Muscle layer of duodenum (tissue), 2 donors: Measurements from ENCODE around the gene PCDHA13.
"Not testable (repeated sequence)": the region's sequence is repeated elsewhere in the genome, so short reads cannot be mapped to it uniquely, and the experiment has no call there.

Experiments
- H3K27ac ChIP-seq: one replicate; pipeline ENCODE4 v1.7.0; 2013; ENCODE audit warnings: mild to moderate bottlenecking, low read length
- H3K27me3 ChIP-seq: one replicate; pipeline ENCODE4 v1.7.0; 2013; ENCODE audit warnings: low read depth, mild to moderate bottlenecking, control low read depth, low read length
- H3K36me3 ChIP-seq, 2 donors: one replicate each; pipeline ENCODE4 v1.7.0; 2013; ENCODE audit warnings: low read length in 2 of 2, control low read depth in 1 of 2, mild to moderate bottlenecking in 1 of 2; ENCODE audit not compliant: insufficient read depth in 2 of 2, control insufficient read depth in 1 of 2
- H3K4me1 ChIP-seq, 2 donors: one replicate each; pipeline ENCODE4 v1.7.0; 2013; ENCODE audit warnings: low read length in 2 of 2, mild to moderate bottlenecking in 2 of 2, control low read depth in 1 of 2, moderate library complexity in 1 of 2; ENCODE audit not compliant: insufficient read depth in 2 of 2, control insufficient read depth in 1 of 2
- H3K4me3 ChIP-seq, 2 donors: one replicate each; pipeline ENCODE4 v1.7.0; 2013; ENCODE audit warnings: low read length in 2 of 2, low read depth in 1 of 2, mild to moderate bottlenecking in 1 of 2
- H3K9me3 ChIP-seq, 2 donors: one replicate each; pipeline ENCODE4 v1.7.0; 2013; ENCODE audit warnings: low read length in 2 of 2, control low read depth in 1 of 2, mild to moderate bottlenecking in 1 of 2; ENCODE audit not compliant: control insufficient read depth in 1 of 2
- donor health status: healthy.

The PCDHA13 gene, protein sequence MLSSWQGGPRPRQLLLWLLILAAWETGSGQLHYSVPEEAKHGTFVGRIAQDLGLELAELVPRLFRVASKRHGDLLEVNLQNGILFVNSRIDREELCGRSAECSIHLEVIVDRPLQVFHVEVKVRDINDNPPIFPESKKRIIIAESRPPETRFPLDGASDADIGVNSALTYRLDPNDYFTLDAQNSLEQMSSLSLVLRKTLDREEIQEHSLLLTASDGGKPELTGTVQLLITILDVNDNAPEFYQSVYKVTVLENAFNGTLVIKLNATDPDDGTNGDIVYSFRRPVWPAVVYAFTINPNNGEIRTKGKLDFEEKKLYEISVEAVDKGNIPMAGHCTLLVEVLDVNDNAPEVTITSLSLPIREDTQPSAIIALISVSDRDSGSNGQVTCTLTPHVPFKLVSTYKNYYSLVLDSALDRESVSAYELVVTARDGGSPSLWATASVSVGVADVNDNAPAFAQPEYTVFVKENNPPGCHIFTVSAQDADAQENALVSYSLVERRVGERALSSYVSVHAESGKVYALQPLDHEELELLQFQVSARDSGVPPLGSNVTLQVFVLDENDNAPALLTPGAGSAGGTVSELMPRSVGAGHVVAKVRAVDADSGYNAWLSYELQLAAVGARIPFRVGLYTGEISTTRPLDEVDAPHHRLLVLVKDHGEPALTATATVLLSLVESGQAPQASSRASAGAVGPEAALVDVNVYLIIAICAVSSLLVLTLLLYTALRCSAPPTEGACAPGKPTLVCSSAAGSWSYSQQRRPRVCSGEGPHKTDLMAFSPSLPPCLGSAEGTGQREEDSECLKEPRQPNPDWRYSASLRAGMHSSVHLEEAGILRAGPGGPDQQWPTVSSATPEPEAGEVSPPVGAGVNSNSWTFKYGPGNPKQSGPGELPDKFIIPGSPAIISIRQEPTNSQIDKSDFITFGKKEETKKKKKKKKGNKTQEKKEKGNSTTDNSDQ

DNA sequence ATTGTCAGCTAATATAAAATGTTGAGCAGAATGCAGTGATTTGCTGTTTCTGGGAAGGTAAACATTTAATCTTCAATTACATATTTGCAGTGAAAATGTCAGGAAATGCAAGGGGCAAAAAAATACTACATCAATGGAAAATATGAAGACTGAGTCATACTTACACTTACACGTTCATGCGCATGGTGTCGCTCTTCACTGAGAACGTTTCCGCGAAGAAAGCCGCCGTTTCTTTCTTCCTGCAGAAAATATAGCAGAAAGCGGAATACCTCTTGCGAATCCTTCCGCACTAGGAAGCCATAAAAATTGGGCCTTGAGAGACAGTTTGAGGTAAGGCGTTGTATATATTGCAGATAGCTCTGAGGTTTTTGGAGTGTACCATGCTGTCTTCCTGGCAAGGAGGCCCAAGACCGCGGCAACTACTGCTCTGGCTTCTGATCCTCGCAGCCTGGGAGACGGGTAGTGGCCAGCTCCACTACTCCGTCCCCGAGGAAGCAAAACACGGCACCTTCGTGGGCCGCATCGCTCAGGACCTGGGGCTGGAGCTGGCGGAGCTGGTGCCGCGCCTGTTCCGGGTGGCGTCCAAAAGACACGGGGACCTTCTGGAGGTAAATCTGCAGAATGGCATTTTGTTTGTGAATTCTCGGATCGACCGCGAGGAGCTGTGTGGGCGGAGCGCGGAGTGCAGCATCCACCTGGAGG lies at the start of gene PCDHA13:
Gene PCDHA13 (plus strand): TSS at position 236 of the 702 bp plus-strand sequence. CDS start 145 bp downstream, at position 381.
- no peaks in the 10 kb centered on the region for H3K27me3 ChIP-seq
- H3K4me1 ChIP-seq = peaks cover 0 to 3% of the 10 kb centered on the region in 2 donors
- H3K36me3 ChIP-seq = no peaks in the 10 kb centered on the region
- peaks cover 5 to 32% of the 10 kb centered on the region in 2 donors for H3K9me3 ChIP-seq
- H3K4me3 ChIP-seq = peak within 1 kb of the TSS; percentile 7 to 48
- no peak within 1 kb of the TSS for H3K27ac ChIP-seq

DNA sequence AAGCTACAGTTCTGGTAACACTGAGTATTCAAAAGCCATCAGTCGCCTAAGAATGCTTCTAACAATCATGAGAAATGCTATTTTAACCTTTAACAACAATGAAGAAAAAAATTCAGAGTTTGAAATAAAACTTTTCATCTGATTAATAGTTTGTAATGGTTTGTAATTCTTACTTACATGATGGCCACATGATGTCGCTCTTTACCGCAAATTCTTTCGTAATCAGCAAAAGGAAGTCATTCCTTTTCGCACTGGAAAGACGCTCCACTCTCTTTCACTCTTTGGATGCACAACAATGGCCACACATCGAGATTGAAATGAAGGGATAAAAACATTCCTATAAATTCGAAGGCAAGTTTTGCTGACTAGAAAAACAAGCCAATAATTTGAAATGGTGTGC lies 47.9 kb upstream of the PCDHA13 start, which contains the start of gene PCDHA7:
Gene PCDHA7 (plus strand): TSS at position 277 of the 400 bp plus-strand sequence. CDS start 115 bp downstream, at position 392.
- Histone ChIP-seq H3K36me3 (no peaks in the 10 kb centered on the region), H3K27me3 (no peaks in the 10 kb centered on the region), H3K27ac (no peak within 1 kb of the TSS), H3K9me3 (peaks cover 7 to 35% of the 10 kb centered on the region in 2 donors), H3K4me1 (no peaks in the 10 kb centered on the region), H3K4me3 (peak within 1 kb of the TSS in 1 of 2 donors; percentile 30)

DNA sequence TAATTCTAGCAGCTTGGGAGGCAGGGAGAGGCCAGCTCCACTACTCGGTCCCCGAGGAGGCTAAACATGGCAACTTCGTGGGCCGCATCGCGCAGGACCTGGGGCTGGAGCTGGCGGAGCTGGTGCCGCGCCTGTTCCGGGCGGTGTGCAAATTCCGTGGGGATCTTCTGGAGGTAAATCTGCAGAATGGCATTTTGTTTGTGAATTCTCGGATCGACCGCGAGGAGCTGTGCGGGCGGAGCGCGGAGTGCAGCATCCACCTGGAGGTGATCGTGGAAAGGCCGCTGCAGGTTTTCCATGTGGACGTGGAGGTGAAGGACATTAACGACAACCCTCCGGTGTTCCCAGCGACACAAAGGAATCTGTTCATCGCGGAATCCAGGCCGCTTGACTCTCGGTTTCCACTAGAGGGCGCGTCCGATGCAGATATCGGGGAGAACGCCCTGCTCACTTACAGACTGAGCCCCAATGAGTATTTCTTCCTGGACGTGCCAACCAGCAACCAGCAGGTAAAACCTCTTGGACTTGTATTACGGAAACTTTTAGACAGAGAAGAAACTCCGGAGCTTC lies 47.4 kb upstream of the PCDHA13 start:
- not testable (repeated sequence) for H3K36me3 ChIP-seq, H3K27ac ChIP-seq, H3K27me3 ChIP-seq, H3K4me1 ChIP-seq
- H3K9me3 ChIP-seq = peaks cover 7 to 34% of the 10 kb centered on the region in 2 donors
- peak overlapping the region in 1 of 2 donors; percentile 30 for H3K4me3 ChIP-seq

DNA sequence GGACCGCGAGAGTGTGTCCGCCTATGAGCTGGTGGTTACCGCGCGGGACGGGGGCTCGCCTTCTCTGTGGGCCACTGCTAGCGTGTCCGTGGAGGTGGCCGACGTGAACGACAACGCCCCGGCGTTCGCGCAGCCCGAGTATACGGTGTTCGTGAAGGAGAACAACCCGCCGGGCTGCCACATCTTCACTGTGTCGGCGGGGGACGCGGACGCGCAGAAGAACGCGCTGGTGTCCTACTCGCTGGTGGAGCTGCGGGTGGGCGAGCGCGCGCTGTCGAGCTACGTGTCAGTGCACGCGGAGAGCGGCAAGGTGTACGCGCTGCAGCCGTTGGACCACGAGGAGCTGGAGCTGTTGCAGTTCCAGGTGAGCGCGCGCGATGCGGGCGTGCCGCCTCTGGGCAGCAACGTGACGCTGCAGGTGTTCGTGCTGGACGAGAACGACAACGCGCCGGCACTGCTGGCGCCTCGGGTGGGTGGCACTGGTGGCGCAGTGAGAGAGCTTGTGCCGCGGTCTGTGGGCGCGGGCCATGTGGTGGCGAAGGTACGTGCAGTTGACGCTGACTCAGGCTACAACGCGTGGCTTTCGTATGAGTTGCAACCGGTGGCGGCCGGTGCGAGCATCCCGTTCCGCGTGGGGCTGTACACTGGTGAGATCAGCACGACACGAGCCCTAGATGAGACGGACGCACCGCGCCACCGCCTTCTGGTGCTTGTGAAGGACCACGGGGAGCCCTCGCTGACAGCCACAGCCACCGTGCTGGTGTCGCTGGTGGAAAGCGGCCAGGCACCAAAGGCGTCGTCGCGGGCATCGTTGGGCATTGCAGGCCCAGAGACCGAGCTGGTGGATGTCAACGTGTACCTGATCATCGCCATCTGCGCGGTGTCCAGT lies 46.1 kb upstream of the PCDHA13 start:
- H3K4me1 ChIP-seq = no peaks in the 10 kb centered on the region
- H3K9me3 ChIP-seq = peaks cover 11 to 26% of the 10 kb centered on the region in 2 donors
- peak overlapping the region in 1 of 2 donors; percentile 20 for H3K4me3 ChIP-seq
- no peak overlapping the region for H3K27ac ChIP-seq
- H3K36me3 ChIP-seq = no peaks in the 10 kb centered on the region
- peaks cover 3% of the 10 kb centered on the region for H3K27me3 ChIP-seq

DNA sequence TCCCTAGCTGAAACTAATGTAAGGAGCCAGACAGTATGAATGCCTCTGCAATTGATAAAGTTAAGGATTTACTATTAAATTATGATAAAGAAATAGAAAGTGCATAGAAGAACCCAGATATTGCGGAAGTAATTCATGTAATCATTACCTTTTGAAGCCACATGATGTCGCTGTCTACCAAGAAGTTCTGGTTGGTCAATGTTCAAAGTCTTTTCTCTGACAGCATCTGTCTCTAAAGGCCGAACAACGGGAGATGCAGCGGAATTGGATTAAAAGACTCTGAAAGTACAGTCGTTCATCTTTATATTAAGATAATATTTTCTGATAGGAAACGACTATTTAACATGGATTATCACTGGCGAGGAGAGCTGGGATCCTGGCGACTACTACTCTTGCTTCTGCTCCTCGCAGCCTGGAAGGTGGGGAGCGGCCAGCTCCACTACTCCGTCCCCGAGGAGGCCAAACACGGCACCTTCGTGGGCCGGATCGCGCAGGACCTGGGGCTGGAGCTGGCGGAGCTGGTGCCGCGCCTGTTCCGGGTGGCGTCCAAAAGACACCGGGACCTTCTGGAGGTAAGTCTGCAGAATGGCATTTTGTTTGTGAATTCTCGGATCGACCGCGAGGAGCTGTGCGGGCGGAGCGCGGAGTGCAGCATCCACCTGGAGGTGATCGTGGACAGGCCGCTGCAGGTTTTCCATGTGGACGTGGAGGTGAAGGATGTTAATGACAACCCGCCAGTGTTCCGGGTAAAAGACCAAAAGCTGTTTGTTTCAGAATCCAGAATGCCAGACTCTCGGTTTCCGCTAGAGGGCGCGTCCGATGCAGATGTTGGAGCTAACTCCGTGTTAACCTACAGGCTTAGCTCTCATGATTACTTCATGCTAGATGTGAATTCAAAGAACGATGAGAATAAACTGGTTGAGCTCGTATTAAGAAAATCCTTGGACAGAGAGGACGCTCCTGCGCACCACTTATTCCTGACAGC lies 40.7 kb upstream of the PCDHA13 start, which contains the start of gene PCDHA8:
Gene PCDHA8 (plus strand): TSS at position 210 of the 985 bp plus-strand sequence. CDS start 135 bp downstream, at position 345.
- Histone ChIP-seq H3K4me1 (peaks cover 0 to 4% of the 10 kb centered on the region in 2 donors), H3K27ac (no peak within 1 kb of the TSS), H3K9me3 (peaks cover 4 to 7% of the 10 kb centered on the region in 2 donors), H3K27me3 (peaks cover 3% of the 10 kb centered on the region), H3K4me3 (peak within 1 kb of the TSS in 1 of 2 donors; percentile 42), H3K36me3 (no peaks in the 10 kb centered on the region)

DNA sequence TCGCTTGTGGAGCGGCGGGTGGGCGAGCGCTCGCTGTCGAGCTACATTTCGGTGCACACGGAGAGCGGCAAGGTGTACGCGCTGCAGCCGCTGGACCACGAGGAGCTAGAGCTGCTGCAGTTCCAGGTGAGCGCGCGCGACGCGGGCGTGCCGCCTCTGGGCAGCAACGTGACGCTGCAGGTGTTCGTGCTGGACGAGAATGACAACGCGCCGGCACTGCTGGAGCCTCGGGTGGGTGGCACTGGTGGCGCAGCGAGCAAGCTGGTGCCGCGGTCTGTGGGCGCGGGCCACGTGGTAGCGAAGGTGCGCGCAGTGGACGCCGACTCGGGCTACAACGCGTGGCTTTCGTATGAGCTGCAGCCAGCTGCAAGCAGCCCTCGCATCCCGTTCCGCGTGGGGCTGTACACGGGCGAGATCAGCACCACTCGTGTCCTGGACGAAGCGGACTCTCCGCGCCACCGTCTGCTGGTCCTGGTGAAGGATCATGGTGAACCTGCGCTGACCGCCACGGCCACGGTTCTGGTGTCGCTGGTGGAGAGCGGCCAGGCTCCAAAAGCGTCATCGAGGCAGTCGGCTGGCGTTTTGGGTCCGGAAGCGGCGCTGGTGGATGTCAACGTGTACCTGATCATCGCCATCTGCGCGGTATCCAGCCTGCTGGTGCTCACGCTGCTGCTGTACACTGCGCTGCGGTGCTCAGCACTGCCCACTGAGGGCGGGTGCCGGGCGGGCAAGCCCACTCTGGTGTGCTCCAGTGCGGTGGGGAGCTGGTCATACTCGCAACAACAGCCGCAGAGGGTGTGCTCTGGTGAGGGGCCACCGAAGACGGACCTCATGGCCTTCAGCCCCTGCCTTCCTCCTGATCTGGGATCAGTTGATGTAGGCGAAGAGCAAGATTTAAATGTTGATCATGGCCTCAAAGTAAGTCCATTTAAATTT lies 38.9 kb upstream of the PCDHA13 start:
- Histone ChIP-seq H3K27me3 (peaks cover 3% of the 10 kb centered on the region), H3K27ac (no peak overlapping the region), H3K36me3 (no peaks in the 10 kb centered on the region), H3K9me3 (peaks cover 4% of the 10 kb centered on the region in 2 donors), H3K4me1 (peaks cover 0 to 4% of the 10 kb centered on the region in 2 donors), H3K4me3 (no peak overlapping the region)

DNA sequence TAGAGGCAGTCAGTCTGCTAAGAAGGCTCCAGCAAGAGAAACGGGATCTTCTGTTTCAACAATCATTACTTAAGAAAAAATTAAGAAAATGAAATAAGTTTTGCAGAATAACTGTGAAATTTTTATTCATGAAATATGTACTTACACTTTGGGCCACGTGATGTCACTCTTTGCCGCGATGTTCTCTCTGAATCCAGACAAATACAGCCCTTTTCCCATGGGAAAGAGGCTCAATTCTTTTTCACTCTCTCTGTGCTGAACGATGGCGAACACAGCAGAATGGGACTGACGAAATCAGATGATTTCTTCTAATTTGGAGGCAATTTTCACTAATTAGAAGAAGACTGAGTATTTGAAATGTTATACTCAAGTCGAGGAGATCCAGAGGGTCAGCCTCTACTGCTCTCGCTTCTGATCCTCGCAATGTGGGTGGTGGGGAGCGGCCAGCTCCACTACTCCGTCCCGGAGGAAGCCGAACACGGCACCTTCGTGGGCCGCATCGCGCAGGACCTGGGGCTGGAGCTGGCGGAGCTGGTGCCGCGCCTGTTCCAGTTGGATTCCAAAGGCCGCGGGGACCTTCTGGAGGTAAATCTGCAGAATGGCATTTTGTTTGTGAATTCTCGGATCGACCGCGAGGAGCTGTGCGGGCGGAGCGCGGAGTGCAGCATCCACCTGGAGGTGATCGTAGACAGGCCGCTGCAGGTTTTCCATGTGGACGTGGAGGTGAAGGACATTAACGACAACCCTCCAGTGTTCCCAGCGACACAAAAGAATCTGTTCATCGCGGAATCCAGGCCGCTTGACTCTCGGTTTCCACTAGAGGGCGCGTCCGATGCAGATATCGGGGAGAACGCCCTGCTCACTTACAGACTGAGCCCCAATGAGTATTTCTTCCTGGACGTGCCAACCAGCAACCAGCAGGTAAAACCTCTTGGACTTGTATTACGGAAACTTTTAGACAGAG lies 33.5 kb upstream of the PCDHA13 start, which contains the start of gene PCDHA9:
Gene PCDHA9 (plus strand): TSS at position 244 of the 964 bp plus-strand sequence. CDS start 114 bp downstream, at position 358.
- H3K4me3 ChIP-seq, H3K27ac ChIP-seq, H3K4me1 ChIP-seq, H3K9me3 ChIP-seq, H3K27me3 ChIP-seq, H3K36me3 ChIP-seq: not testable (repeated sequence)
